22Rv1 (cell line): ENCODE data around the gene TOP3A.
A peak's percentile ranks its signal among the peaks of the same experiment; 100 is the strongest.

Experiments used
- H3K27ac ChIP-seq: fragments of 450-650 bp; 2 replicates; pipeline ENCODE4 v1.5.1; 2017
- CTCF ChIP-seq: fragments of 450-650 bp; IDR thresholded peaks from 2 replicates; pipeline ENCODE4 v1.5.1; 2017; ENCODE audit warnings: mild to moderate bottlenecking
- ZFX ChIP-seq: fragments of 450-650 bp; IDR thresholded peaks from 2 replicates; pipeline ENCODE4 v1.6.1; 2017; ENCODE audit warnings: antibody characterized with exemption, borderline replicate concordance

Gene TOP3A

GRCh38 chr17:18250708-18251107, 64.1 kb downstream of the TOP3A start:
- no peak for TF ChIP-seq ZFX
- no peak for TF ChIP-seq CTCF
- H3K27ac ChIP-seq = peak overlapping the region; percentile 29; the same call in 1 of the 2 replicates

GRCh38 chr17:18250259-18250658, 64.5 kb downstream of the TOP3A start:
- H3K27ac ChIP-seq = peak overlapping the region; percentile 29; the same call in 1 of the 2 replicates

GRCh38 chr17:18248811-18249210, 66.0 kb downstream of the TOP3A start:
- H3K27ac ChIP-seq = peak overlapping the region; percentile 85; the same call in 1 of the 2 replicates
- TF ChIP-seq CTCF (no peak), ZFX (no peak)

More at GRCh38 chr17:18250259-18250658, 64.5 kb downstream of the TOP3A start:
- TF ChIP-seq ZFX = no peak
- TF ChIP-seq CTCF = no peak

- H3K27ac ChIP-seq = peak overlapping the region; percentile 85
- TF ChIP-seq CTCF = peak; percentile 81
- TF ChIP-seq ZFX = no peak
Measured at GRCh38 chr17:18248300-18248731, 66.5 kb downstream of the TOP3A start.

- H3K27ac ChIP-seq = peak overlapping the region; percentile 85
- TF ChIP-seq ZFX = no peak
- TF ChIP-seq CTCF = no peak
Measured at GRCh38 chr17:18247613-18248001, 67.2 kb downstream of the TOP3A start.

GRCh38 chr17:18246880-18247612, 67.7 kb downstream of the TOP3A start:
- peak overlapping the region; percentile 85 for H3K27ac ChIP-seq
- TF ChIP-seq ZFX (no peak), CTCF (no peak)

GRCh38 chr17:18246109-18246725, 68.6 kb downstream of the TOP3A start:
- H3K27ac ChIP-seq = peak overlapping the region; percentile 85
- no peak for TF ChIP-seq CTCF
- TF ChIP-seq ZFX = no peak
